ENCODE measurements around the gene ACSS1.

Gene ACSS1

DNA sequence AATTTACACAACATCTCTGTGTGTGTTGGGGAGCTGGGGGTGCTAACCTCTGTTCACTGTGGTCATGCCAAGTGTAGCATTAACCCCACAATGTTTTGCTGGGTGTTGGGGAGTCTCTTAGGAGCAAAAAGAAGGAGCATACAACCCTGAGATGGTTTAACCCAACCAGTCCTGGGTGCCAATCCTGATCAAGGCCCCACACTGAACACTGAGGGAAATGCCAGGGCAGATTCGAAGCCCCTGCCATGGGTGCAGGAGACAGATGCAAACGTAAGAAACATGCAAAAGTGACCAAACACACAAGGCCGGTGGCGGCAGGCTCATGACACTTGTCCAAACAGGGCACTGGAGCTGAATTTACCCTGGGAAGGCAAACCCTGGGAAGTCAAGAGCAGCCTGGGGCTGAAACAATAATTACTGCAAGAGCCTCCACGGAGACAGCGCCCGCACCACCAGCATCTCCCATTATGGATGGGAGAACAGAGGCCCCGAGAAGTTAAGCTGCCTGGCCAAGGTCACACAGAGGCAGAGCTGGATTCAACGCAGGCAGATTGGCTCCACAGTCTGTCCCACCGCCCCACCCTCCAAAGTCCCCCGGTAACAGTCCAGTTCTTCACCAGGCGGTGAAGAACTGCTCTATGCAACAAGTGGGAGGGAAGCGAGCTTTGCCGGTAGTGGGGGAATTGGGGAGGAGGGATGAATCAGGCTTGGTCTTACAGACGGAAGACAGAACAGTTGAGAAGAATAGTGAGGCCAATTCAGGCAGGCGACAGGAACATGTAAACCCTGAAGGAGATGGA is 8.5 kb downstream of the ACSS1 start:
- no peaks in the 10 kb centered on the region for H3K4me1 ChIP-seq (ENCODE audit: insufficient read depth, low read length)
- no peaks in the 10 kb centered on the region for H3K36me3 ChIP-seq (ENCODE audit: insufficient read depth, low read length)
- no peak overlapping the region for H3K9ac ChIP-seq (ENCODE audit: low read depth, low read length)
- H3K9me3 ChIP-seq (ENCODE audit: control insufficient read depth, insufficient read depth, low read length) = no peaks in the 10 kb centered on the region

DNA sequence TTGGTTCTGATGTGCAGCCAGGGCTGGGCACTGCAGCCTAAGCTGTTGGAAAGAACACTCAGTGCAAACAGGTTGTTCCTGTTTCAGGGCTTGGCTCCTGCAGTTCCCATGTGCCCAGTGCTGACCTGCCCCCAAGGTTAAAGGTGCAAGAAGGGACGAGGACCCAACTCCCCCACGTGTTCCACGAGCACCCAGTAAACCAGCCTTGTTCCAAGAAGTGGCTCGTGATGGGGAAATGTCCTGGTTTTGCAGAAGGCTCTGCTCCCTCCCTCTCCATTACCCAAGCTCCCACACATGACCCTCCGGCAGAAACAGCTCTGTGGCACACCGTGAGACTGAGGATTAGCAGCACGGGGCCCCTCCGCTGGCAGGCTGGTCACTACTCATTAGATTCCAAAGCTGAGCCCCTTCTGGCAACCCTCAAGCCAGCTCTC is 9.4 kb downstream of the ACSS1 start:
- H3K4me1 ChIP-seq (ENCODE audit: insufficient read depth, low read length) = no peaks in the 10 kb centered on the region
- H3K9me3 ChIP-seq (ENCODE audit: control insufficient read depth, insufficient read depth, low read length) = no peaks in the 10 kb centered on the region
- H3K36me3 ChIP-seq (ENCODE audit: insufficient read depth, low read length) = no peaks in the 10 kb centered on the region
- no peak overlapping the region for H3K9ac ChIP-seq (ENCODE audit: low read depth, low read length)

DNA sequence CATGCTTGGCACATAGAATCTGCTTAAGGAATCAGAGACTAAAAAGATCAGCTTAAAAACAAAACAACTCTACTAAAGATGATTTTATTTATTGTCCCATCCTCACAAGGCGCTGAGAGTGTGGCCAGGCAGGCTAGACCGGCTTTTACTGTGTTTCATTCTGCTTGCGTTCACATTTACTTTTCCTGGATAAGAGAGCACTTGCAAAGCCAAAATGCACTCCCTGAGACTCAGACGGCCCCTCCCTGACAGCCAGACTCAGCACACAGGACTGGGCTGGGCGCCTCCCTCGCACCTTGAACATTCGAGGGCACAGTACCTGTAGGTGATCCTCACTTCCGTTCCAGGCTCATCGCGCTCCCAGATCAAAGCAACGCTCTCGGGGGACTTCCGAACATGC is 10.2 kb downstream of the ACSS1 start:
- Histone ChIP-seq H3K4me1 (ENCODE audit: insufficient read depth, low read length) (no peaks in the 10 kb centered on the region), H3K36me3 (ENCODE audit: insufficient read depth, low read length) (no peaks in the 10 kb centered on the region), H3K9ac (ENCODE audit: low read depth, low read length) (no peak overlapping the region)

DNA sequence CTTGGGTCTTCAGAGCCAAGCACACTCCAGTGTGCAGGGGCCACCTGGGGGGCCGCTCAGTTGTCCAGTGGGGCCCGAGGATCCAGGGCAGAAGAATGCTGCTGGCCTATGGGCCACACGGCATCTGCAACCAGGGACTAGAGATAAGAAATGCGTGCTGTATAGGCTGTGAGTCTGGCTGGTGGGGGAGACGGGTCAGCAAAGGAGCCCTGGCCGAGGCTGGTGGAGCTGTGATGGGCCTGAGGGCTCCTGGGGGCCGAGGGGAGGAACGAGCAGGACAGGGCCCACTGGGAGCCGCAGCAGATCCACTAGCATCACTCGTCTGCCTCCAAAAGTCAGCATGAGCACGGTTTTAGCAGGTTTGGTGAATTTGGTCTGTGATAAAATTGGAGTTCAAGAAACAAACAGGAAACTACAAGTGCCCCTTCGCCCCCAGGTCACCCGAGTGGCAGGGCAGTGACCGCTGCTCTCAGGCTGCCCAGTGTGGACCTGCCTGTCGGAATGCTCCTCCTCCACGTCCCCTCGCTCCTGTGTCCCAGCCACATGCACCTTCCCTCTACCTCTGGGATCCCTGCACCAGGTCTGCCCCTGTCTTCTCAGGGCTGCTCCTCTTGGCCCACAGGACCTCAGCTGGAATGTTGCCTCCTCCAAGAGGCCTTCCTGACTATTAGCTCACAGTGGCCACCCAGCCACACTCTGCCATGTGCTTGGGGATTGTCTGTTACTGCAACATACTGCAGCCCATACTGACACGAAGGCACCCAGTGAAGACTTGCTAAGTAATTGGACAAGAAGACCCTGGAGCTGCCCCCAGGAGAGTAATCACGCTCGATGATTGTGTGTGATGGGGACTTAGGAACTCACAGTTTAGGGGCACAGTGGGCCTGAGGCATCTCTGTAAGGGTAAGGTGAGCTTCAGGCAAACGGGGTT is 10.9 kb downstream of the ACSS1 start:
- H3K36me3 ChIP-seq (ENCODE audit: insufficient read depth, low read length) = no peaks in the 10 kb centered on the region
- no peaks in the 10 kb centered on the region for H3K9me3 ChIP-seq (ENCODE audit: control insufficient read depth, insufficient read depth, low read length)
- H3K9ac ChIP-seq (ENCODE audit: low read depth, low read length) = no peak overlapping the region
- no peaks in the 10 kb centered on the region for H3K4me1 ChIP-seq (ENCODE audit: insufficient read depth, low read length)

More for the DNA sequence above, 10.2 kb downstream of the ACSS1 start:
- no peaks in the 10 kb centered on the region for H3K9me3 ChIP-seq (ENCODE audit: control insufficient read depth, insufficient read depth, low read length)

DNA sequence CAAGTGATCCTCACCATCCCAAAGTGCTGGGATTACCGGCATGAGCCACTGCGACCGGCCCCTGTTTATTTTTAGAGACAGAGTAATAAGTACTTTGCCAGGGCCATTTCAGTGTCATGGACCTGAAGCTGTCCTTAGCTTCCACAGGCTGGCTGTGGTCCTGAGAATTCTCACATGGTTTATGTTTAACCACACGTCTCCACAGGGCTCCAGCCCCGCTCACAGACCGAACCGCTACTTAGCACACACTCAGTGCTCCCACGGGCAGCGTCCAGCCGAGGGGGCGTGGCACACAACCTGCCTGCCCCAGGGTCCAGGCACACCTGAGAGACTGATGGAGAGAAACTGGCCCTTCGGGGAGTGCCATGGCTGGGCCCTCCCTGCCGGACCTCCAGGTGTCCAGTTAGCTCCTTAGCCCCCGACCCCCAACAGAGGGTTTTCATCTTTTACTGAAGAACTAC is 11.7 kb downstream of the ACSS1 start:
- H3K9ac ChIP-seq (ENCODE audit: low read depth, low read length) = no peak overlapping the region
- H3K36me3 ChIP-seq (ENCODE audit: insufficient read depth, low read length) = no peaks in the 10 kb centered on the region
- H3K4me1 ChIP-seq (ENCODE audit: insufficient read depth, low read length) = no peaks in the 10 kb centered on the region
- no peaks in the 10 kb centered on the region for H3K9me3 ChIP-seq (ENCODE audit: control insufficient read depth, insufficient read depth, low read length)

DNA sequence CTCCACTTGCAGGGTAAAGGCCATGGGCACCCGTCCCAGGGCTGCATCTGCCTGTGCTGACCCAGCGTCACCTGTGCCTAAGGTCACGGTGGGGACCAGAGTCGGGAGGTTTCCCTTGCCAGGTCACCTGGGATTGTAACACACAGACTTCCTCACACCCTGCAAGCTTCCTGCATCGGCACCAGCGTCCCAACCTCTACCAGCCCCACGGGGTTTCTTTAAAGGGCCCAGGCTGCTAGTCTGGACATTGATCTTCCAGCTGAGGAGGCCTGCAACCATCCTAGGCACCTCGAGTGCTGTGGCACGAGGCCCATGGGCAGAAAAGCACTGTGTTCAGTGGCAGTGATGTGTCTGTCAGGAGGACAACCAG is 12.6 kb downstream of the ACSS1 start:
- no peaks in the 10 kb centered on the region for H3K36me3 ChIP-seq (ENCODE audit: insufficient read depth, low read length)
- H3K9ac ChIP-seq (ENCODE audit: low read depth, low read length) = no peak overlapping the region
- no peaks in the 10 kb centered on the region for H3K9me3 ChIP-seq (ENCODE audit: control insufficient read depth, insufficient read depth, low read length)
- no peaks in the 10 kb centered on the region for H3K4me1 ChIP-seq (ENCODE audit: insufficient read depth, low read length)

DNA sequence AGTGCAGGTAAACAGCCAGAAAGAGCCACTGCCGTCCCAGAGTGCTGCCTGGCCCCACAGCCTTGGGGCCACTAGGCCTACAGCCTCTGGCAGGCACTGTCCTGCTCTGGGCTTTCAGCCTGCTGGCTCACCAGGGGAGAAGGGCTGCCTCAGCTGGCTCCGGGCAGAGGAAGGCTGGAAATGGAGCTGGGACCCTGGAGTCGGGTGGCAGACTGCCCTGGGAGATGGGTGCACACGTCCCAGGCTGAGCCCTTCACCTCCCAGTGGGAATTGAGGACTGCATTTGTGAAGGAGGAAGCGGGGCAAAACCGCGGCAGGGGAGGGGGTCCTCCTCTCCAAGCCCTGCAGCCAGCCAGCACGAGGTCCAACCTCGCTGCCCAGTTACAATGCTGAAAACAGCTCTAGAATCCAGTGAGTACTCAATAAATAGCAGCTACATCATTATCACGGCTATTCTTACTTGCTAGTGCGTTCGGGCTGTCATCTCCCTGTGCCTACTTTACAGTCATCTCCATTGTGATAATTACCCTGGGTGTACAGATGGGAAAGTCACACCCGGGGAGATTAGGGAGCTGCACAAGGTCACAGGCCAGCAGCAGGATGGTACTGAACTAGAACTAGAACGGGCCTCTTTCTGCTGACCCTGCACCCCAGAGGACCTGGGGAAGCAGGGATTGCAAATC is 13.1 kb downstream of the ACSS1 start:
- H3K36me3 ChIP-seq (ENCODE audit: insufficient read depth, low read length) = no peaks in the 10 kb centered on the region

DNA sequence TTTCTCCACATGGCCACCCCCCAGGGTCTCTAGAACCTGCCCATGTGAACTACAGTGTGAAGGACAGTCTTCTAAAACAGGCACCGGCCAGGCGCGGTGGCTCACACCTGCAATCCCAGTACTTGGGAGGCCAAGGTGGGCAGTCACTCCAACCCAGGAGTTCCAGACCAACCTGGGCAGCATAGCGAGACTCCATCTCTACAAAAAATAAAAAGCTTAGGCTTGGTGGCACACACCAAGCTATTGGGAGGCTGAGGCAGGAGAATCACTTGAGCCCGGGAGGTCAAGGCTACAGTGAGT is 13.7 kb downstream of the ACSS1 start:
- Histone ChIP-seq H3K9me3 (ENCODE audit: control insufficient read depth, insufficient read depth, low read length) (no peaks in the 10 kb centered on the region), H3K36me3 (ENCODE audit: insufficient read depth, low read length) (no peaks in the 10 kb centered on the region), H3K4me1 (ENCODE audit: insufficient read depth, low read length) (no peaks in the 10 kb centered on the region), H3K9ac (ENCODE audit: low read depth, low read length) (no peak overlapping the region)

More for the DNA sequence above, 13.1 kb downstream of the ACSS1 start:
- no peaks in the 10 kb centered on the region for H3K9me3 ChIP-seq (ENCODE audit: control insufficient read depth, insufficient read depth, low read length)
- no peaks in the 10 kb centered on the region for H3K4me1 ChIP-seq (ENCODE audit: insufficient read depth, low read length)
- H3K9ac ChIP-seq (ENCODE audit: low read depth, low read length) = no peak overlapping the region

DNA sequence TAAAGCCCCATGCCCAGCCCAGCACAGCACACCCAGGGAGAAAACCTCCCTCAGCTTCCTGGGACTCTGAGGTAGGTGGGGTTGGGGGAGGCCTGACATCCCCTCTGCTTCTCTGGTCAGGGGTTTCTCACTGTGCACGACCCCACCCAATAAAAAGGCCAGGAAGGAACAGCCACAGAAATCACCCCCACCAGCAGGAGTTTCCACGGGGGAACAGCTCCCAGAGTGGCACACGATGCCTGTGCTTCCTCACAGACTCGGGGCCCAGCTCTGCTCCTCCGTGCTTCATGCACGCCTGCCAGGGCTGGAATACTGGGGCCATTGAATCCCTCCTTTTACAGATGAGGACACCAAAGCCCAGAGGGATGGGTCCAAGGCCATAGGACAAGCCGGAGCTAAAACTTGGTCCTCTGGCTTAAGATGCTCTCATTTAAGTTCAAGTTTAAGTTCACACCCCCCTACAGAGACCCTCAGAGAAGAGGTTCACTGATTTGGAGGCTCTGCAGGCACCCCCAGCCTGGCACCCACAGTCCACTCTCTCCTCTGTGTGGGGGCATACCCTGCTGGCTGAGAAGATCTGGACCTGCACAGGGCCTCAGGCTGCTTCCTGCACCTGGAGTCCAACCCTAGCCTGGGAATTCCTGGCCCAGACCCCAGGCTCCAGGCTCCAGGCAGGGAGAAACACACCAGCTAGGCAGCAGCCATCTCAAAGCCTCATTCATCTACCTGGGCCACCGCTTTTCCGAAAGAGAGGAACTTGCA is 14.3 kb downstream of the ACSS1 start:
- no peak overlapping the region for H3K9ac ChIP-seq (ENCODE audit: low read depth, low read length)

DNA sequence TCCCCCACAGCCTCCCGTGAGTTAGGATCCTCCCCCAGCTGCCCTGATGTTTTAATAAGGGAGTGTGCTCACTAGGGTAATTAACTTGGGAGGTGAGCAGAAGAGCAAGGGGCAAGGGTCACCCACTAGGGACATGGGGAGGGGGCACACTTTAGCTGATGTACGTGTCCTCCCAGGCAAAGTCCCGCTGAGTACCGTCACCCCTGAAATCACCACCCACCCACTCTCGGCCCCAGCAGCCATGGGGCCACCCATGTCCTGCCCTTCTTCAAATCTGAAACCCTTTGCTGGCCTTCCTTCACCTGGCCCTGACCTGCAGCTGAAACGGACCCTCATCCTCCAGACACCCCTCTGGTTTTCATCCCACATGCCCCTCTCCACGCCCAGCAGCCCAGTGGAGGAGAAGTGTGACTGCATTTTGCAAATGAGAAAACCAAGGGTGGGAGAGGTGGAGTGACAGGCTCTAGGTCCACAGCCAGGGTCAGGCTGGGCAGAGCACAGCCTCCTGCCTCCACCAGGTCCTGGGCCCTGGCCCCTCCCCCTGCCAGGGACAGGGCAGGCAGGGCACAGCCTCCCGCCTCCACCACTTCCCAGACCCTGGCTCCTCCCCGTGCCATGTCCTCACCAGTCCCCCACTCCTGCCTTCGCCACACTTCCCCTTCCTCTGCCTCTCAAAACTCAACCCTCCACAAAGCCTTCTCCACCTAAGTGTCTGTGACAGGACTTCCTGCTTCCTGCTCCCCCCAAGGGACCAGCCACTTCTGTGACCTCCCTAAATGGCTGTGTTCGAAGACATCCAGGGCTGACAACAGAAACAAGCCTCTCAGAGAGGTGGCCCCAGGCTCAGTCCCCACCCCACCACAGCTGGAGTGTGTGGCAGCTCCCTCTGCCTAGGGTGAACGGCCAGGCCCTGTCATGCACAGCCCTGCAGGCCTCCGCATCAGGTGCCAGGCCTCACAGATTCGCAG is 15.1 kb downstream of the ACSS1 start:
- H3K36me3 ChIP-seq (ENCODE audit: insufficient read depth, low read length) = no peaks in the 10 kb centered on the region
- H3K4me1 ChIP-seq (ENCODE audit: insufficient read depth, low read length) = no peaks in the 10 kb centered on the region
- no peak overlapping the region for H3K9ac ChIP-seq (ENCODE audit: low read depth, low read length)

More for the DNA sequence above, 14.3 kb downstream of the ACSS1 start:
- H3K4me1 ChIP-seq (ENCODE audit: insufficient read depth, low read length) = no peaks in the 10 kb centered on the region
- H3K9me3 ChIP-seq (ENCODE audit: control insufficient read depth, insufficient read depth, low read length) = no peaks in the 10 kb centered on the region
- no peaks in the 10 kb centered on the region for H3K36me3 ChIP-seq (ENCODE audit: insufficient read depth, low read length)

DNA sequence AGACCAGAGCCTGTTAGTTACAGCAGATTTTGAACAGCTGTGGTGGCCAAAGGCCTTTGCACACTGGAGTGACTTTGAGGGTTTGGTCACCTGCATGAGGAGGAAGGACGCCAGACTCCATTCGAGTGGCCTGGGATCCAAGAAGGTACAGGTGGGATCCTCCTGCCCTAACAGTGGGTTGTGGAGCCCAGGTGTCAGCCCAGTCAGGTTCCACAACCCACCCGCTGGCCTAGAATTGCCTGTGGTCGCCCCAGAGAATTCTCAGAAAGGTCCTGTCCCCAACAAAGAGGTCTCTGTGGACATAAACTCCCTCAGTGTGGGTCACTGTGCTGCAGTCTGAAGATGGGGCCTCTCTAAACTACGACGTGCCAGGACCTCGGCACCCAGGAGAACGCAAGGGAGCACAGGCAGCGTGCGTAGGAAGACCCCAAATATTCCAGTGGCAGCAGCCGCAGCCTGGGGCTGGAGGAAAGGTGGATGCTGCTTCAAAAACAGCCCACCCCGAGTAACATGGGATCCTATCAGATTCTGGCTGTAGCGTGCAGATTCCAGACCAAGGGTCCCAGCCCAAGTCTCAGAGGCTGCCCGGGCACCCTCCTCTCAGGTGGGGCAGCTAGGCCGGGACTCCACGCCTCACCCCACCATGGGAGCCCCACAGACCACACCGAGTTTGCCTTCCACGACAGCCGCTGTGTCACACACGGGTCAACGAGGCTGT is 16.0 kb downstream of the ACSS1 start:
- Histone ChIP-seq H3K9me3 (ENCODE audit: control insufficient read depth, insufficient read depth, low read length) (no peaks in the 10 kb centered on the region), H3K4me1 (ENCODE audit: insufficient read depth, low read length) (no peaks in the 10 kb centered on the region), H3K36me3 (ENCODE audit: insufficient read depth, low read length) (no peaks in the 10 kb centered on the region), H3K9ac (ENCODE audit: low read depth, low read length) (no peak overlapping the region)

More for the DNA sequence above, 15.1 kb downstream of the ACSS1 start:
- H3K9me3 ChIP-seq (ENCODE audit: control insufficient read depth, insufficient read depth, low read length) = no peaks in the 10 kb centered on the region

DNA sequence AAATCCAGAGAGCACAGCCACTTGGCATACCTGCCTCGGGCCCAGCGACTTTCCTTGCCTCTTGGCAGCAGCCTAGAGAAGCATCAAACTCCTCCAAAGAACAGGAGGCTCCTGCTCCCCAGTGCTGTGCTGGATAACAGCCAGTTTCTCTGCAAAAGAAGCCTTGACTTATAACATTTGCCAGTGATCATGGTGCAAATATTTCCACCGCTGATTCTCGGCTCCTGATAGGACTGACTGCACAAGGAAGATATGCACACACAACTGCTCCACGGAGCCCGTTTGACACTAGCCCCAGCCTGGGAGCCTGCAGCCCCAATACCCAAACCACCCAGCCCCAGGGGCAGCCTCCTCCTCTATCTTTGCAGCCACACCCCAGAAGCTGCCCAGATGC is 17.5 kb downstream of the ACSS1 start:
- no peaks in the 10 kb centered on the region for H3K36me3 ChIP-seq (ENCODE audit: insufficient read depth, low read length)
- no peaks in the 10 kb centered on the region for H3K4me1 ChIP-seq (ENCODE audit: insufficient read depth, low read length)
- H3K9ac ChIP-seq (ENCODE audit: low read depth, low read length) = no peak overlapping the region
- no peaks in the 10 kb centered on the region for H3K9me3 ChIP-seq (ENCODE audit: control insufficient read depth, insufficient read depth, low read length)
